HG03575 (cell line): ENCODE data around the gene NKX1-1.

Experiments
- ATAC-seq: cut with Tn5 transposase; IDR thresholded peaks from one replicate; pipeline ENCODE4 v1.9.1; 2021; ENCODE audit not compliant: unreplicated experiment, insufficient number of reproducible peaks, low FRiP score; ENCODE audit errors: extremely low read depth

Gene NKX1-1

DNA sequence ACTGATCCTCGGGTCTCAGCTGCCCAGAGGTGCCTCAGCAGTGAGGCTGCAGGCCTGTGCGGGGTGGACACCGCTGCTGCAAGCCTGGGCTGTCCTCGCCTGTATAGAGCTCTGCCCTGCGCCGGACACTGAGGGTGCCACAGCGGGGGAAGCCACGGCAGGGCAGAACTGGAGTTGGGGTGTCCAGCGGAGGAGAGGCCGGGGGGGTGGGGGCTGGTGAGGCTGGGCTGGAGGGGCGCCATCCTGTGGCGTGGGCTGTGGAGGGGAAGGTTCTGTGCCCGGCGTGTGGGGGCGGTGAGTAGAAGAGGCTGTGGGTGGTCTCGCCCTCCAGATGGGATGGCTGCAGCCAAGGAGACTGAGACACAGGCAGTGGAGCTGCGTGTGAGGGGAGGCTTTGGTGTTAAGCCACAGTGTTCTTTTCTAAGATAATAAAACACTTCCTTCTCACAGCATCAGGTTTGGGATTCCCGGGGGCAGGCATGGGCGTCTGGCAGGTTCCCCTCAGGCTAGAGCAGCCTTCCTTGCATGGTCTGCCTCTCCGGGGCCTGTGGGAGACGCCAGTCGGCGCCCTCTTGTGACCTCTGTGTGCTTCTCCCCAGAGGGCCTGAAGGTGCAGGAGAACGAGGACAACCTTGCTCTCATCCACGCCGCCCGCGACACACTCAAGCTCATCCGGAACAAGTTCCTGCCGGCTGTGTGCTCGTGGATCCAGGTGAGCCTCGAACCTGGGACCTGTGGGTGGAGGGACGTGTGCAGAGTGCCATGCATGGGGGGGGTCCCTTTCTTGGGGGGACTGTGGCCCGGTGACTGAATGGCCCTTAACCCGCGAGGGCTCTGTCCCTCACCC, 51.9 kb downstream of the NKX1-1 start:
- ATAC-seq: no peak

DNA sequence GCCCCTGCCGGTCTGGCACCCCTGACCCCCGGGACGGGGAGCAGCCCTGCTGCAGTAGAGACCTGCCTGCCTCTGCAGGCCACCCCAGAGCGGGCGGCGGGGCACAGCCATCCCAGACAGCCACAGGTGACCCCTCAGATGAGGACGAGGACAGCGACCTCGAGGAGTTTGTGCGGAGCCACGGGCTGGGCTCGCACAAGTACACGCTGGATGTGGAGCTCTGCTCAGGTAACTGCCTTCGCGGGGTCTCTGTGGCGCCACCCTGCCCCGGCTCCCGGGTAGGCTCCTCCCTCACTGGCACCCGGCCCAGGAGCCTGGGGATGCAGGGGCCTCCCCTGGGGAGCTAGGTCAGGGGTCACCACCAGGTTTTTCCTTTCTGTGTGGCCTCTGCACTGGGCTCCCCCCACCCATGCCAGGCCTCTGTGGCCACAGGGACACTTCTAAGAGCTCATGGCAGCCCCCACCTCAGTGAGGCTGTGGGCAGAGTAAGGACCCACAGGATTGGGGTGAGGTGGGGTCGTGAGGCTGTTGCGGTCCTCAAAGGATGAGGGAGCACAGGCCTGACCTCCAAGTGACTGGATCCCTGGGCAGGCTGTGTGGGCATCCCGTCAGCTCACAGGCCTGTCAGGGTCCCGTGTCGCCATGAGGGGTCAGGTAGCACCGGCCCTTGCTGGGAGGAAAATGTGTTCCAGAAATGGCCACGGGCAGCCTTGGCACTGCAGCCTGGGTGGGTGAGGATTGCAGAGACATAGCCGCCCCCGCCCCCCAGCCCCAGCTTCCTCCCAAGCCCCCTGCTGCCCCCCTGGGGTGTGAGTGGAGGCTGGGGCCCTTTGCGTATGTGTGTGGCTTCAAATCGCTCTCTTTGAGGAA, 52.8 kb downstream of the NKX1-1 start:
- no peak for ATAC-seq
